GM20000 (cell line): ENCODE results near the gene PLA2G12A.

Experiments
- DNase-seq: peaks from one replicate; pipeline ENCODE4 v3.0.0; 2012; ENCODE audit warnings: low spot score
- TF ChIP-seq, protein P1 (sequence below): IDR thresholded peaks from 2 replicates; pipeline ENCODE4 v1.5.1; 2012; ENCODE audit warnings: mild to moderate bottlenecking, control low read depth; ENCODE audit errors: extremely low read depth, missing control alignments

The PLA2G12A gene

DNA sequence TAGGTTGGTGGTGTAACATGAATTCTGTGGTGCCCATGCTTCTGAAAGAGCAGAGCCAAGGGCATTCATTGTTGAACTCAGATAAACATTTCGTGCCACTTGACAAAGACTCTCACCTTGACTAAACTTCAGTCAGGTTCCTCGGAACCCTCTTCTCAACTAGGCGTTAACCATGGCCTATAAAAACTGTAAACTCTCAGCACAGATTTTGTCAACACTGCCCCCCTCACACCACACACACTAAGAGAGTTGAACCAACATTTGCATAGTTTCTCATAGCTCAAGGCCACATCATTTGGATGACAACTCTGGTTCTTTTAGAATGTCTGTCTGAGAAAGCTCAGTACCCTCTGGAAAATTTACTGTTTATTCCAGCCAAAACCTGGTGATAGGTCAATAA lies 54.7 kb downstream of the PLA2G12A start:
- TF ChIP-seq, protein P1, sequence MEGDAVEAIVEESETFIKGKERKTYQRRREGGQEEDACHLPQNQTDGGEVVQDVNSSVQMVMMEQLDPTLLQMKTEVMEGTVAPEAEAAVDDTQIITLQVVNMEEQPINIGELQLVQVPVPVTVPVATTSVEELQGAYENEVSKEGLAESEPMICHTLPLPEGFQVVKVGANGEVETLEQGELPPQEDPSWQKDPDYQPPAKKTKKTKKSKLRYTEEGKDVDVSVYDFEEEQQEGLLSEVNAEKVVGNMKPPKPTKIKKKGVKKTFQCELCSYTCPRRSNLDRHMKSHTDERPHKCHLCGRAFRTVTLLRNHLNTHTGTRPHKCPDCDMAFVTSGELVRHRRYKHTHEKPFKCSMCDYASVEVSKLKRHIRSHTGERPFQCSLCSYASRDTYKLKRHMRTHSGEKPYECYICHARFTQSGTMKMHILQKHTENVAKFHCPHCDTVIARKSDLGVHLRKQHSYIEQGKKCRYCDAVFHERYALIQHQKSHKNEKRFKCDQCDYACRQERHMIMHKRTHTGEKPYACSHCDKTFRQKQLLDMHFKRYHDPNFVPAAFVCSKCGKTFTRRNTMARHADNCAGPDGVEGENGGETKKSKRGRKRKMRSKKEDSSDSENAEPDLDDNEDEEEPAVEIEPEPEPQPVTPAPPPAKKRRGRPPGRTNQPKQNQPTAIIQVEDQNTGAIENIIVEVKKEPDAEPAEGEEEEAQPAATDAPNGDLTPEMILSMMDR = no peak
- DNase-seq = no peak

DNA sequence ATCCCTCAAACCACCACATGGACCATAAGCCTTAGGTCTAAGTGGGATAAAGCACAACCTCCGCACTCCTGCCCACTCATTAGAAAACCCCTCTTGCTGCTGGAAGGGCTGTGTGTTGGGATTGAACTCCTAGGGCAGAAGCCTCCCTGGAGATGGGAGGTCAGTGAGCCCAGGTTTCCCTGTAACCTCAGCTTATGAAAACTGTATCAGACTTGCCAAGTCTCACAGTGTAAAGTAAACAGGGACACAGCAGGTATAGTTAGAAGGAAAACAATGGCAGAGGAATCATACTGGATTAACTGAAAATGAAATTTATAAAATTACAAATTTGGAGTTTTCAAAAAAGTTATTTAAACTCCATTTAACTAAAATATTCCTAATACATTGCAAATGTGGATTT lies 56.6 kb downstream of the PLA2G12A start:
- TF ChIP-seq, protein P1 = no peak

DNA sequence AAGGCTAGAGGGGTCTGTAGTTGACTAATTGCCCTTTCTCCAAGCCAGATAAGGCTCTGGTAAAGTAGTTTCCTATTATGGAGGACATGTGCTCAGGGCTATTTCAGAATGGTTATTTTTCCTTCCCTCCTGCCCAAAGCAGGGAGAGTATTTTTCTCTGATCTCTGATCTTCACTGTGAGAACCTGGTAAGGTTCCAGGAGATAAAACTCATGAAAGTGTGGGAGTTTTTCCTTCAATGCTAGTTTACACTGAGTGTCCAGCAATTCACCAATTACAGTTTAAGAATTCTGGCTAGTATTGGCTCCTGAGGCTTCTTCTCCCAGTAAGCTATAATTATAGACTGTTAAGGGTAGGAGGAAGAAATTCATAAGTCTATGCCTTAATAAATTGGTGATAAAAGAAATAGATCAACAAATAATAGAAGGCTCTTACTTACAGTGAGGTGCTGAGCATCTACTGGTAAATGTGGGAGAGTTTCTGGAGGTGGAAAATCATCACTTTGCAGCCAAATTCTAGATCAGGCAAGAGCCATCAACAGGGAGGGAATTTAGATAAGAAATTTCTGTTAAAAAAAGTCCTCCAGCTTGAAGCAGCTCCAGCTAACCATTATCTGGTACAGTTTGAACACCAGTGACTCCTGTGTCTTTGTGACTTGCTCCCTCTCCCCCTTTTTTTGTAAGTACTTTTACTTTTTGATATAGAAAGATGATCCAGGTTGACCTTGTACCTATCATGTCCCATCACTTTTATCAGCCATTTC lies 57.5 kb downstream of the PLA2G12A start:
- no peak for DNase-seq
- TF ChIP-seq, protein P1 = no peak

More for the DNA sequence above, 56.6 kb downstream of the PLA2G12A start:
- DNase-seq = no peak

DNA sequence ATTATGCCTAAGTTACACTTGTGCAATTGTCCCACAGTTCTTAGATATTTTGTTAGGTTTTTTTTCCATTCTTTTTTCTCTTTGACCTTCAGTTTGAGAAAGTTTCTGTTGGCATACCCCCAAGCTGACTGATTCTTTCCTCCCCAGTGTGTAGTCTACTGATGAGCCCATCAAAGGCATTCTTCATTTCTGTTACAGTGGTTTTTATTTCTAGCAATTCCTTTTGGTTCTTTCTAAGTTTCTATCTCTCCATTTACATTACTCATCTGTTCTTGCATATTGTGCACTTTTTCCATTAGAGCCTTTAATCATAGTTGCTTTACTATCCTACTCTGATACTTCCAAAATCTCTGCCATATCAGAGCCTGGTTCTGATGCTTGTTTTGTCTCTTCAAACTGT lies 58.5 kb downstream of the PLA2G12A start:
- DNase-seq = no peak
- TF ChIP-seq, protein P1 = no peak

DNA sequence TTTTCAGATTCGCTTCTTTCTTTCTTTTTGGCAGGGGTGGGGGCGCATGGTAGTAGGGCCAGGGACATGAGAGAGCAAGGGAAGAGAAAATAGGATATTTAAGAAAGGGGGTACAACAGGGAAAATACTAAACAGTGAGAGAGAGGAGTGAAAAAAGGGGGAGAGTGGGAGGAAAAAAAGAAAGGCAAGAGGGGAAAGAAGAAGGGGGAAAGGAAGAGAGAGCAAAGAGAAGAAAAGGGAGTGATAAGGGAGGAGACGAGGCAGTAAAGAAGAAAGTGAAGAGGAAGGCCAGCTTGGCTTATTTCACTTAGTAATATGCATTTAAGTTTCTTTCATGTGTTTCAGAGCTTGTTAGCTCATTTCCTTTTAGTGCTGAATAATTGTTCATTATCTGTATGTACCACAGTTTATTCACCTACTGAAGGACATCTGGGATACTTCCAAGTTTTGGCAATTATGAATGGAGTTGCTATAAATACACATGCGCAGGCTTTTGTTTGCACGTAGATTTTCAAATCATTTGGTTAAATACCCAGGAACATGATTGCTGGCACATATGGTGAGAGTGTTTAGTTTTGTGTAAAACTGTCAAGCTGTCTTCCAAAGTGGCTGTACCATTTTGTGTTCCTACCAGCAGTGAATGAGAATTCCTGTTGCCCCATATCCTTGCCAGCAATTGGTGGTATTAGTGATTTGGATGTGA lies 63.9 kb downstream of the PLA2G12A start:
- TF ChIP-seq, protein P1 = no peak
- no peak for DNase-seq

DNA sequence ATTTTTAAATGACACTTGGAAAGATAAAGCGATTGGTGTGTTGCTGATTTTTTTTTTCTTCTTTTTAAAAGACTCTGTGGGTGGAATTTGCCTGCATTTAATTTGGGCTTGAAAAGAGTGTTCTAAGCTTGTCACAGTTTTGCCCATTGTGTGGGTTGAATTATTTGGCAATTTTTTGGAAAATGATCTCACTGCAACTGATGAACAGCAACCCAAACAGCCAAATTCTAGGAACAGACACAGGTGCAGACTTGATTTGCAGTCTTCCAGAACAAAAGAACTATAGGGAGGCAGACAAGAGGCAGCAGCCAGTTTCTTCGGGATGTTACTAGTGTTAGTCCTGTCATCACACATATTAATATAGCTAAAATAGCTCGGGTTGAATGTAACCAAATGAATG lies 67.1 kb downstream of the PLA2G12A start:
- TF ChIP-seq, protein P1 = no peak
- no peak for DNase-seq

DNA sequence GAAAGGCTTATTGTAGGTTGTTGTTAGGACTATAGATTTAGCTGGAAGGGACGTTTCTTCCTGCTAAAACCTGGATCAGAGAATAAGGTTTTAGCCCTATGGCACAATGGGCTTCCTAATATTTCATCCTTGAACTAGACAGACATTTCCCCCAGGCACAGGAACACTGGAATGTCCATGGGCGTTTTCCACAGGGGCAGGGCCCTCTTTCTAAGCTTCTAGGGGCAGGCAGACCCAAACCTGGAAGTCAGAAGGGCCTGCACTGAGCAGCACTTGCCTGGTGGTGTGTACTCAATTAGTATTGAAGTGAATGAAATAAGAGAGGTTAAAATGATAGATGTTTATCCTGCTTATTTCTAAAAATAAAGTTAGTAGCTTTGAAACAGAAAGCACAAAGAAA lies 67.8 kb downstream of the PLA2G12A start:
- DNase-seq = no peak
- TF ChIP-seq, protein P1 = no peak
